Thymus (tissue), 11 donors: ENCODE data around the gene SSH2. TPM values are rescaled to one million over a fixed set of nuclear protein-coding genes. Genes with fewer than 3 reads are reported as not detected.
A peak's percentile ranks its signal among the peaks of the same experiment; 100 is the strongest.

ENCODE experiments used
- DNase-seq, 9 donors: peaks; one replicate each; pipeline ENCODE4 v3.0.0-alpha.2; 2013; ENCODE audit warnings: low spot score in 9 of 9, low read depth in 6 of 9, missing footprints in 1 of 9
- H3K27ac ChIP-seq, 2 donors: one replicate each; pipeline ENCODE4 v1.5.1; 2013; ENCODE audit warnings: control low read depth in 1 of 2, low read depth in 1 of 2, low read length in 1 of 2, mild to moderate bottlenecking in 1 of 2, moderate library complexity in 1 of 2
- H3K27me3 ChIP-seq, 2 donors: one replicate each; pipeline ENCODE4 v1.5.1; 2013; ENCODE audit warnings: low read length in 1 of 2; ENCODE audit not compliant: control insufficient read depth in 2 of 2, insufficient read depth in 1 of 2
- H3K36me3 ChIP-seq, 2 donors: one replicate each; pipeline ENCODE4 v1.5.1; 2013; ENCODE audit warnings: low read length in 1 of 2, mild to moderate bottlenecking in 1 of 2, moderate library complexity in 1 of 2; ENCODE audit not compliant: control insufficient read depth in 2 of 2, insufficient read depth in 2 of 2
- H3K4me1 ChIP-seq, 2 donors: one replicate each; pipeline ENCODE4 v1.5.1; 2013; ENCODE audit warnings: low read length in 2 of 2; ENCODE audit not compliant: control insufficient read depth in 2 of 2, insufficient read depth in 2 of 2
- H3K4me3 ChIP-seq, 2 donors: one replicate each; pipeline ENCODE4 v1.5.1; 2013; ENCODE audit warnings: low read length in 2 of 2, control low read depth in 1 of 2, mild to moderate bottlenecking in 1 of 2
- H3K9me3 ChIP-seq, 2 donors: one replicate each; pipeline ENCODE4 v1.5.1; 2013; ENCODE audit warnings: low read length in 1 of 2, mild to moderate bottlenecking in 1 of 2; ENCODE audit not compliant: control insufficient read depth in 2 of 2, insufficient read depth in 1 of 2
- WGBS: extraction: QIAGEN DNeasy Blood & Tissue Kit; methylation state at CpG from one replicate; pipeline ENCODE4 v1.1.7; 2013; 5-methylcytosine and 5-hydroxymethylcytosine counted together
- polyA plus RNA-seq: library from polyadenylated mRNA; stranded (reverse); fragments of 200-250 nt; gene quantifications from one replicate; pipeline ENCODE4 v1.2.3, GENCODE V29; 2013
- total RNA-seq: library from RNA; stranded (reverse); fragments of 120-200 nt; gene quantifications from one replicate; pipeline ENCODE4 v1.2.4, GENCODE V29; 2013
- donor health status: healthy.

SSH2 gene
- total and polyA plus RNA-seq, 2 donors = 25.4 to 28.5 TPM

GRCh38 chr17:29627951-29628350, 302.1 kb downstream of the SSH2 start:
- DNase-seq = no peak
- Histone ChIP-seq H3K27me3 (peaks cover 0 to 4% of the 10 kb centered on the region in 2 donors), H3K27ac (no peak overlapping the region), H3K9me3 (no peaks in the 10 kb centered on the region), H3K36me3 (peaks cover 38 to 55% of the 10 kb centered on the region in 2 donors), H3K4me3 (no peak overlapping the region), H3K4me1 (peaks cover 4 to 18% of the 10 kb centered on the region in 2 donors)
- 98% methylated on average over 1 of the region's 1 CpG for WGBS

DNA sequence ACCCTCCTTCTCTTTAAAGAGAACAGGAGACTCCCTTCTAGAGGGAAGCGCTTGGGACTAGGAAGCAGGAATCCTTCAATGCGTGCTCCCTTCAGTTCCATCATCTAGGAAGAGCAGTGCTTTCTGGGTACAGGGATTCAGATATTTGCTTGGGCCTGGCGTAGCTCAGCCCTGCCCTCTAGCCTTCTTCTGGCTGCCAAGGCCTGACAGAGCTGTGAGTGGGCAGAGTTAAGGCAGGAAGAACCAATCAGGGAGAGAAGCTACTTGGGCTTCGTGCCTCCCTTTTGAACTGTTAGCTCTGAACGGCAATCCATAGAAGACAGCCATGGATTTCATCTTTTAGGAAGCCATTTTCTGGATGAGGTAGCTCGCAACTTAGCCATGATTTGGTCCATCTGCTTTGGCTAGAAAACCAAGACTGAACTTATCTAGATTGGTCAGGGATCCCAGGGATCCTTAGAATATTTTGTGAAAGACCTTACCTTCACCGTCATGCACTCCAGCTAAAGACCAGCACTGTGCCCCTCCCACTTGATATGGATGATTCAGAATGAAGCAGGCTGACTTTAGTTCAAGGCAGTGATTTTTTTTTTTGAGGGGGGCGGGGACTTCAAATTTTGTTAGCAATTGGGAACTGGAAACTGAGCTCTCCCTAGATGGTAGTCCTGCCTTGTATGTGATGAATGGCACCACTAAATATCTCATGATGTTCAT, 304.8 kb downstream of the SSH2 start:
- Histone ChIP-seq H3K4me3 (no peak overlapping the region), H3K36me3 (peaks cover 15 to 28% of the 10 kb centered on the region in 2 donors), H3K27me3 (peaks cover 0 to 23% of the 10 kb centered on the region in 2 donors), H3K4me1 (peaks cover 13 to 30% of the 10 kb centered on the region in 2 donors), H3K9me3 (no peaks in the 10 kb centered on the region), H3K27ac (no peak overlapping the region)
- no peak for DNase-seq
- 96% methylated on average over 8 of the region's 8 CpGs for WGBS

DNA sequence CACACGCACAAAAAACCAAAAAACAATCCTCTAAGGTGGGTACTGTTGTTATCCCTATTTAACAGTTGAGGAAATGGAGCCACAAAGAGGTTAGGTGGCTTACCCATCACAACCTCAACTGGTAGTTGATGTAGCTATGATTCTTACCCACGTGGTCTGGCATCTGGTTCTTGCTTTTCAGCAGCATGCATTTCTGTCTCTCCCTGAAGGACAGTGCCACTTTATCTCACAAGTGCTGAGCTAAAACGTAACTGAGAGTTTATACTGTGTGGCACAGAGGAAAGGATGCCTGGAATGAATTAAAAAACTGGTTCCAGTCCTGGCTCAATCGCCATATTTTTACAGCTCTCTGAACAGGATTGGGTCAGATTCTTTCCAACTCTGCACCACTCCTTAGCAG, 305.4 kb downstream of the SSH2 start:
- H3K4me3 ChIP-seq = no peak overlapping the region
- WGBS = 72% methylated on average over 4 of the region's 4 CpGs
- H3K27me3 ChIP-seq = peaks cover 0 to 27% of the 10 kb centered on the region in 2 donors
- H3K4me1 ChIP-seq = peaks cover 13 to 30% of the 10 kb centered on the region in 2 donors
- H3K36me3 ChIP-seq = peaks cover 15 to 21% of the 10 kb centered on the region in 2 donors
- no peaks in the 10 kb centered on the region for H3K9me3 ChIP-seq
- no peak for DNase-seq
- no peak overlapping the region for H3K27ac ChIP-seq

GRCh38 chr17:29623283-29623647, 306.8 kb downstream of the SSH2 start:
- peaks cover 13 to 37% of the 10 kb centered on the region in 2 donors for H3K4me1 ChIP-seq
- H3K27me3 ChIP-seq = peaks cover 0 to 40% of the 10 kb centered on the region in 2 donors
- H3K27ac ChIP-seq = peak overlapping the region in 1 of 2 donors; percentile 1
- 52% methylated on average over 4 of the region's 4 CpGs for WGBS
- peaks cover 5 to 10% of the 10 kb centered on the region in 2 donors for H3K36me3 ChIP-seq
- no peak for DNase-seq
- peak overlapping the region in 1 of 2 donors; percentile 52 for H3K4me3 ChIP-seq
- no peaks in the 10 kb centered on the region for H3K9me3 ChIP-seq

GRCh38 chr17:29622337-29623282, 307.4 kb downstream of the SSH2 start, which contains the start of gene CORO6:
TSS of gene CORO6 (minus strand) at chr17:29622912. CDS start at chr17:29621421, 1,491 bp downstream.
- H3K27ac ChIP-seq = peak within 1 kb of the TSS in 1 of 2 donors; percentile 1
- H3K4me1 ChIP-seq = peaks cover 20 to 44% of the 10 kb centered on the region in 2 donors
- DNase-seq = peak in 7 of 9 donors; percentile 67 to 88 (median 79)
- peak within 1 kb of the TSS; percentile 52 to 58 for H3K4me3 ChIP-seq
- peaks cover 4 to 9% of the 10 kb centered on the region in 2 donors for H3K36me3 ChIP-seq
- H3K9me3 ChIP-seq = no peaks in the 10 kb centered on the region
- 2% methylated on average over 77 of the region's 77 CpGs for WGBS
- peaks cover 0 to 46% of the 10 kb centered on the region in 2 donors for H3K27me3 ChIP-seq

DNA sequence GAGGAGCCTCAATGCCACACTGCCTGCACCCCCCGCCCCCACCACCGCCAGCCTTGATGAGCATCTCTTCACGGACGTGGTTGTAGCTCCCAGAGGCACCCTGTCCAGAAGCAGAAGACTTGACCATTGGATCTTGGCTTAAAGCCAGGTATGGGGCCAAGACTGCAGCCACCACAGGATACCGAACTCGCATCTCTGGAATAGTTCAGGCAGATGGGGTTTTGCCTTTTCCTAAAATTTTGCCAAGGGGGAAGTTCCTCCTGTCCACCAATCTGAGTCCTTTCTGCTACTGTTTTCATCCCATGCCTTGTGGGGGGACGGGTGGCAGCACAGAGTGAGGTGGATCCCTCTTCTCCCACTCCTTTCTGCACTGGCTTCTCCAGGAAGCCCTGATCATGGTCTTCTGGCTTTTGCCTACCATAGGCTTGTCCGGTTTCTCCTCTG, 308.3 kb downstream of the SSH2 start:
- Histone ChIP-seq H3K36me3 (peaks cover 4 to 7% of the 10 kb centered on the region in 2 donors), H3K4me1 (peaks cover 27 to 52% of the 10 kb centered on the region in 2 donors), H3K27ac (no peak overlapping the region), H3K4me3 (peak overlapping the region in 1 of 2 donors; percentile 58), H3K9me3 (peaks cover 0 to 4% of the 10 kb centered on the region in 2 donors), H3K27me3 (peaks cover 5 to 55% of the 10 kb centered on the region in 2 donors)
- WGBS = 93% methylated on average over 8 of the region's 8 CpGs
- no peak for DNase-seq

DNA sequence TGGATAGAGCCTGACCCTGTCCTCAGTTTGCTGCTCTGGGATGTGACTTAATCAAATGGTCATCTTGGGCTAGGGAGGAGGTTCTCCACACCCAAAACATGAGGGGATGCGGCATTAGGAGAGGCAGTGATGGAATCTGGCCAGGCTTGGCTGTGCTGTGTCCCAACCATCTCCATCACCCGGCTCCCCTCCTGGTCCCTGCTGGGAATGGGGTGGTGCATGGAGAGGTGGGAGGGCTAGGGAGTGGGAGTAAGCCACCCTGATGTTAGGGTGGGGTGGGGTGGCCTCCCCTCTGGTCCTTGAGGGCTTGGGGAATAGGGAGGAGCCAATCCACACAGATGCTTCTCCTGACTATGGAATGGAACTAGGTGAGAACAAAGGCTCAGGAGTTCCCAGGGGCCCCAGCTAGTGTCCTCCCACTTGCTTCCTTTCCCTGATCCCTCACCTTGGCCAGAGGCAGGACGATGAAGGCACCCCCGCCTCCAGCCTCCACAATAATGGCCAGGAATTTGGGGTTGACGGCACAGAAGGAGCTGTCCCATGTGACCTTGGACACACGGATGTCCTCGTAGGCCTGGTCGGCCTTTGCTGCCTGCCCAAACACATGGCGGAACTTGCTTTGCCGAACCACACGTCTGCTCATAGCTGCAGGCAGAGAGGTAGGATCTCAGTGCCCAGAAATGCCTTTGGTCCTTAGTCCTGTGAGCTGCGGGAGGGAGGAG, 309.1 kb downstream of the SSH2 start:
- 99% methylated on average over 12 of the region's 12 CpGs for WGBS
- Histone ChIP-seq H3K36me3 (peaks cover 0 to 3% of the 10 kb centered on the region in 2 donors), H3K4me1 (peaks cover 35 to 60% of the 10 kb centered on the region in 2 donors), H3K4me3 (no peak overlapping the region), H3K9me3 (peaks cover 0 to 5% of the 10 kb centered on the region in 2 donors), H3K27ac (no peak overlapping the region), H3K27me3 (peaks cover 13 to 63% of the 10 kb centered on the region in 2 donors)
- no peak for DNase-seq

GRCh38 chr17:29620271-29620670, 309.8 kb downstream of the SSH2 start:
- no peak overlapping the region for H3K27ac ChIP-seq
- H3K9me3 ChIP-seq = peaks cover 0 to 12% of the 10 kb centered on the region in 2 donors
- no peak overlapping the region for H3K4me3 ChIP-seq
- peaks cover 18 to 70% of the 10 kb centered on the region in 2 donors for H3K27me3 ChIP-seq
- WGBS = 96% methylated on average over 4 of the region's 4 CpGs
- H3K4me1 ChIP-seq = peaks cover 40 to 66% of the 10 kb centered on the region in 2 donors
- DNase-seq = no peak
- no peaks in the 10 kb centered on the region for H3K36me3 ChIP-seq
